H1 (cell line): ENCODE data around the gene SEL1L. TPM values are rescaled to one million over a fixed set of nuclear protein-coding genes. Genes with fewer than 3 reads are reported as not detected.

ENCODE experiments used
- CHD7 ChIP-seq: fragments of 300-600 bp; sonication (generic); IDR thresholded peaks from 2 replicates; pipeline ENCODE4 v1.7.1; 2012; ENCODE audit warnings: low read length, moderate library complexity, mild to moderate bottlenecking, inconsistent platforms; ENCODE audit not compliant: insufficient replicate concordance
- polyA plus RNA-seq, 7 experiments: library from polyadenylated mRNA; depleted of rRNA in 3 of 7; stranded (reverse) in 5 of 7; unstranded in 2 of 7; fragments of >200 nt in 5 of 7; fragments of 200-250 nt in 2 of 7; gene quantifications; 1 replicate in 5 of 7; 2 replicates in 1 of 7; 4 replicates in 1 of 7; pipeline versions ENCODE4 v1.2.1 to v1.2.3, GENCODE V29; 2011 to 2013; ENCODE audit warnings: missing spikeins in 2 of 7, mixed read lengths in 2 of 7
- total RNA-seq: library from RNA; stranded (reverse); fragmentation: NEBNext Ultra II Directional; extraction: Animal tissue kit (Norgen Biotek cat#: 25700); gene quantifications from 2 replicates; pipeline ENCODE4 v1.2.1, GENCODE V29; 2021

Gene SEL1L
- total and polyA plus RNA-seq, 2 of the 8 experiments (the other 6 are each of a cell fraction or from before 2014, with no cell fraction given), result 4.3 to 34.9 TPM

- no peak for TF ChIP-seq CHD7
These were observed 28.8 kb downstream of the SEL1L start (continued) for GRCh38 chr14:81504864-81505263.
